GM12891 (cell line): ENCODE measurements around the gene EHD4.

Experiments used
- POLR2AphosphoS5 ChIP-seq: IDR thresholded peaks from 2 replicates; pipeline ENCODE4 v1.6.1; 2011; ENCODE audit warnings: low read depth, low read length, control low read depth
- TAF1 ChIP-seq: IDR thresholded peaks from 2 replicates; pipeline ENCODE4 v1.6.1; 2011; ENCODE audit warnings: low read depth, low read length, control low read depth

- TF ChIP-seq TAF1, result no peak
- TF ChIP-seq POLR2AphosphoS5, result no peak
Observed at GRCh38 chr15:42020713-42021273, 48.4 kb upstream of the EHD4 start, which contains the start of gene PLA2G4E.
